Measurements from ENCODE around the gene ABCC8.

Gene ABCC8

DNA sequence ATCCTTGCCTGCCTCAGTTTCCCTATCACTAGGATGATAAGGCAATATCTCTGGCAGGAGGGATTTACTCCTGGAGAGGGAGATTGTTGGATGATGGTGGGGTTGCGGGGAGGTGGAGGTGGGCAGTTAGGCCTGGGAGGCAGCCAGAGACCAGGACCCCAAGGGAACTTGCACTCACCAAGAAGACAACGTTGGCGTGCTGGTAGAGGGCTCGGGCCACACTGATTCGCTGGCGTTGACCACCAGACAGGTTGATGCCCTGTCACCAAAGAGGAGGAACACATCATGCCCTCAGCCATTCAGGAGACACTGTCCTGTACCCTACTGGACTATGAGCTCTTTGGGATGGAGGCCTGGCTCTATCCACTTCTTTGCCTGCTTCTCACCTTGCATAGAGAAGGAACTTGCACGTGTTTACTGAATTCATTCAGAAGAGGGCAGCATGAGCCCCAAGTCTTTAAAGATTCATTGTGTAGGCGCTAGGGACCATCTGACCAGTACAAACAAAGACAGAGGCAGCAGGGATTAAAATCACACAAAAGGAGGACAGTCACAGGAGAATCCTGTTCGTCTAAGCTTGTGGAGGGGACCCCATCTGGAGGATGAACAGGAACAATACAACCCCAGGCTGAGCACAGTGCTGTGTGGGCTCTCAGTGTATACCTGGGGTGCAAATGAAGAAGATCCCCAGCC is 64.0 kb downstream of the ABCC8 start:
- Histone ChIP-seq H3K79me2 (ENCODE audit: insufficient read depth, low read length) (no peaks in the 10 kb centered on the region), H3K9me3 (ENCODE audit: low read length) (no peaks in the 10 kb centered on the region), H3K27ac (ENCODE audit: low read depth, low read length, poor library complexity, severe bottlenecking) (no peak overlapping the region), H3K27me3 (ENCODE audit: insufficient read depth, low read length) (no peaks in the 10 kb centered on the region), H3K4me3 (ENCODE audit: low read depth, low read length, poor library complexity, severe bottlenecking) (no peak overlapping the region), H3K9me2 (ENCODE audit: low read depth, low read length) (no peaks in the 10 kb centered on the region), H3K9ac (ENCODE audit: low read length) (no peak overlapping the region), H4K20me1 (ENCODE audit: insufficient read depth, low read length) (no peaks in the 10 kb centered on the region), H3K36me3 (ENCODE audit: insufficient read depth, low read length) (no peaks in the 10 kb centered on the region), H2AFZ (ENCODE audit: low read length) (no peak overlapping the region), H3F3A (ENCODE audit: insufficient read depth, low read length) (no peaks in the 10 kb centered on the region), H3K4me1 (ENCODE audit: insufficient read depth, low read length, severe bottlenecking) (no peaks in the 10 kb centered on the region), H3K4me2 (ENCODE audit: low read length) (no peak overlapping the region)
- TF ChIP-seq, protein P1, sequence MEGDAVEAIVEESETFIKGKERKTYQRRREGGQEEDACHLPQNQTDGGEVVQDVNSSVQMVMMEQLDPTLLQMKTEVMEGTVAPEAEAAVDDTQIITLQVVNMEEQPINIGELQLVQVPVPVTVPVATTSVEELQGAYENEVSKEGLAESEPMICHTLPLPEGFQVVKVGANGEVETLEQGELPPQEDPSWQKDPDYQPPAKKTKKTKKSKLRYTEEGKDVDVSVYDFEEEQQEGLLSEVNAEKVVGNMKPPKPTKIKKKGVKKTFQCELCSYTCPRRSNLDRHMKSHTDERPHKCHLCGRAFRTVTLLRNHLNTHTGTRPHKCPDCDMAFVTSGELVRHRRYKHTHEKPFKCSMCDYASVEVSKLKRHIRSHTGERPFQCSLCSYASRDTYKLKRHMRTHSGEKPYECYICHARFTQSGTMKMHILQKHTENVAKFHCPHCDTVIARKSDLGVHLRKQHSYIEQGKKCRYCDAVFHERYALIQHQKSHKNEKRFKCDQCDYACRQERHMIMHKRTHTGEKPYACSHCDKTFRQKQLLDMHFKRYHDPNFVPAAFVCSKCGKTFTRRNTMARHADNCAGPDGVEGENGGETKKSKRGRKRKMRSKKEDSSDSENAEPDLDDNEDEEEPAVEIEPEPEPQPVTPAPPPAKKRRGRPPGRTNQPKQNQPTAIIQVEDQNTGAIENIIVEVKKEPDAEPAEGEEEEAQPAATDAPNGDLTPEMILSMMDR (IDR thresholded peaks at IDR 0.05; ENCODE audit: low read length) = no peak; the same call in 1 of the 2 replicates
- no peak for TF ChIP-seq EZH2 (IDR thresholded peaks at IDR 0.05; ENCODE audit: borderline replicate concordance, low read length)

- Histone ChIP-seq H2AFZ (ENCODE audit: low read length) (no peak overlapping the region), H3K79me2 (ENCODE audit: insufficient read depth, low read length) (no peaks in the 10 kb centered on the region), H3K4me1 (ENCODE audit: insufficient read depth, low read length, severe bottlenecking) (no peaks in the 10 kb centered on the region), H3K36me3 (ENCODE audit: insufficient read depth, low read length) (no peaks in the 10 kb centered on the region), H3K27ac (ENCODE audit: low read depth, low read length, poor library complexity, severe bottlenecking) (no peak overlapping the region), H3K4me2 (ENCODE audit: low read length) (no peak overlapping the region), H4K20me1 (ENCODE audit: insufficient read depth, low read length) (no peaks in the 10 kb centered on the region), H3K9ac (ENCODE audit: low read length) (no peak overlapping the region), H3K4me3 (ENCODE audit: low read depth, low read length, poor library complexity, severe bottlenecking) (no peak overlapping the region), H3F3A (ENCODE audit: insufficient read depth, low read length) (no peaks in the 10 kb centered on the region), H3K9me3 (ENCODE audit: low read length) (no peaks in the 10 kb centered on the region), H3K9me2 (ENCODE audit: low read depth, low read length) (no peaks in the 10 kb centered on the region), H3K27me3 (ENCODE audit: insufficient read depth, low read length) (no peaks in the 10 kb centered on the region)
- no peak for TF ChIP-seq EZH2 (IDR thresholded peaks at IDR 0.05; ENCODE audit: borderline replicate concordance, low read length)
- TF ChIP-seq, protein P1 (IDR thresholded peaks at IDR 0.05; ENCODE audit: low read length) = no peak
These were observed 65.2 kb downstream of the ABCC8 start for GRCh38 chr11:17411418-17411817.

DNA sequence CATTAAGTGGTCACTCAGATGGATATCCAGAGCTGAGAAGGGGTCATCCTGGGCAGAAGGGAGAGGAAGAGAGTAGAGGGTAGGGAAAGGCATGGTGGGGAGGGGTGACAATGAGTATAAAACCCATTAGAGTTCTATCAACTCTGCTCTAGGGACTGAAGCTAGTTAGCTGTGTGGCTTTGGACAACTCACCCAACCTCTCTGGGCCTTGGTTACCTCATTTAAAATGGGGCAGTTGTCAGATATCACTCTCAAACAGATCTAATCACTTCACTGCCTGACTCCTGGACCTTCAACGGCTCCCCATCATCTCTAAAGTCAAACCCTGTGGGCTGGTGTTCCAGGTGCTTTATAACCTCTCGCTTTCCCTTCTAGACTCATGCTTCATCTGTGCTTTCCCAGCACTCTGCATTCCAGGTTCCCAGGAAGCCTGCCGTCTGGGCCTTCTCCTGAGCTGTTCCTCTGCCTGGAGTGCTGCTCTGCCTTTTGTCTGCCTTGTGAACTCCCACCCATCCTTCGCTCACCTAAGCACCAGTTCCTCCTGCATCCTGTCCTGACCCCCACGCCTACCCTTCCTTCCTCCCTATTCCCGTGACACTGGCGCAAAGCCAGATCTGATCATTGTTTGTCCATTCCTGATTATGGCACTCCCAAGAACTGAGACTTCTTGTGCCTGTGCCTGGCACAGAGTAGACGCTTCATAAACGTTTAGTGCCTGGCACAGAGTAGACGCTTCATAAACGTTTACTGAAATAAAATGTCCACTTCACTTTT is 65.9 kb downstream of the ABCC8 start:
- no peaks in the 10 kb centered on the region for H4K20me1 ChIP-seq (ENCODE audit: insufficient read depth, low read length)
- no peaks in the 10 kb centered on the region for H3K36me3 ChIP-seq (ENCODE audit: insufficient read depth, low read length)
- H3K27ac ChIP-seq (ENCODE audit: low read depth, low read length, poor library complexity, severe bottlenecking) = no peak overlapping the region
- H2AFZ ChIP-seq (ENCODE audit: low read length) = no peak overlapping the region
- no peak overlapping the region for H3K9ac ChIP-seq (ENCODE audit: low read length)
- H3F3A ChIP-seq (ENCODE audit: insufficient read depth, low read length) = no peaks in the 10 kb centered on the region
- H3K4me2 ChIP-seq (ENCODE audit: low read length) = no peak overlapping the region
- H3K4me3 ChIP-seq (ENCODE audit: low read depth, low read length, poor library complexity, severe bottlenecking) = no peak overlapping the region
- H3K27me3 ChIP-seq (ENCODE audit: insufficient read depth, low read length) = no peaks in the 10 kb centered on the region
- H3K9me3 ChIP-seq (ENCODE audit: low read length) = no peaks in the 10 kb centered on the region
- H3K4me1 ChIP-seq (ENCODE audit: insufficient read depth, low read length, severe bottlenecking) = peaks cover 5% of the 10 kb centered on the region
- TF ChIP-seq EZH2 (IDR thresholded peaks at IDR 0.05; ENCODE audit: borderline replicate concordance, low read length) = no peak
- TF ChIP-seq, protein P1 (IDR thresholded peaks at IDR 0.05; ENCODE audit: low read length) = no peak
- no peaks in the 10 kb centered on the region for H3K79me2 ChIP-seq (ENCODE audit: insufficient read depth, low read length)
- H3K9me2 ChIP-seq (ENCODE audit: low read depth, low read length) = no peaks in the 10 kb centered on the region

All from OCI-LY1 (cell line).